Liver (tissue), 3 donors: ENCODE results near the gene MRPS11.

Source experiments
- CTCF ChIP-seq: fragments of 150-350 bp; IDR thresholded peaks from 2 replicates; pipeline ENCODE4 v1.5.1; 2017; ENCODE audit warnings: improper control_type of control experiment, low read depth, low read length; ENCODE audit not compliant: missing input control
- FOXA1 ChIP-seq: IDR thresholded peaks from 2 replicates; pipeline ENCODE4 v1.6.1; 2016; ENCODE audit warnings: antibody characterized with exemption
- GABPA ChIP-seq, 2 donors: IDR thresholded peaks in 1 of 2; conservative IDR thresholded peaks in 1 of 2; 2 replicates each; pipeline ENCODE4 v1.6.1; 2016; ENCODE audit warnings: antibody characterized with exemption in 2 of 2, mild to moderate bottlenecking in 1 of 2, moderate library complexity in 1 of 2
- HNF4G ChIP-seq: IDR thresholded peaks from 2 replicates; pipeline ENCODE4 v1.6.1; 2016; ENCODE audit warnings: antibody characterized with exemption
- RAD21 ChIP-seq, 2 donors: IDR thresholded peaks; 2 replicates each; pipeline ENCODE4 v1.6.1; 2016; ENCODE audit warnings: antibody characterized with exemption in 2 of 2, mild to moderate bottlenecking in 2 of 2
- RXRA ChIP-seq, 2 donors: IDR thresholded peaks; 2 replicates each; pipeline ENCODE4 v1.6.1; 2017 to 2018; ENCODE audit warnings: antibody characterized with exemption in 2 of 2, mild to moderate bottlenecking in 1 of 2
- SP1 ChIP-seq: IDR thresholded peaks from 2 replicates; pipeline ENCODE4 v1.6.1; 2018; ENCODE audit warnings: antibody characterized with exemption, mild to moderate bottlenecking
- TAF1 ChIP-seq: conservative IDR thresholded peaks from 2 replicates; pipeline ENCODE4 v1.6.1; 2016; ENCODE audit warnings: antibody characterized with exemption, mild to moderate bottlenecking
- TF ChIP-seq, protein P1 (sequence below): IDR thresholded peaks from 2 replicates; pipeline ENCODE4 v1.6.1; 2016; ENCODE audit warnings: antibody characterized with exemption
- TF ChIP-seq, protein P2 (sequence below): IDR thresholded peaks from 2 replicates; pipeline ENCODE4 v1.6.1; 2016; ENCODE audit warnings: antibody characterized with exemption, mild to moderate bottlenecking
- donor health status: healthy.
- donor health status: healthy.

DNA sequence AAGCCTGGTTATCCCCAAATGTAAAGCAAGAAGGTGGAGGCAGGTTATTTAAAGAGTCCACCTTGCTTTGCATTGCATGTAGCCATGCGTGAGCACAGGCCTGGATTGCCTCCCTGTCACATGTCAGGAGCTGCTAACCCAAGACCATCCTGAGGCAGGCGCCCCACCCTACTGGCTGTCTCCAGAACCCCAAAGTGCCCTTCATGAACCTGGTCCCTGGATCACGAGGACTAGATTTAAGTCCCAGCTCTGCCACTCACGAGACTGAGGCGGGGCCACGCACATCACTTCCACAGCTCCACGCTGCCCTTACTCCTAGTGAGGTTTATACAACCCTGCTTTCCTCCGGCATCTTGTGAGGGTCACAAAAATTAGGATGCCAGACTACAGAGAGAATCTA, 17.9 kb upstream of the MRPS11 start:
- no peak for TF ChIP-seq HNF4G
- TF ChIP-seq RAD21 (IDR thresholded peaks at IDR 0.05) = no peak
- no peak for TF ChIP-seq CTCF
- no peak for TF ChIP-seq SP1
- no peak for TF ChIP-seq TAF1
- no peak for TF ChIP-seq RXRA (IDR thresholded peaks at IDR 0.05)
- no peak for TF ChIP-seq GABPA (IDR thresholded peaks at IDR 0.05 in 1 of 2, conservative IDR thresholded peaks at IDR 0.05 in 1 of 2)
- no peak for TF ChIP-seq FOXA1
- TF ChIP-seq, protein P1, sequence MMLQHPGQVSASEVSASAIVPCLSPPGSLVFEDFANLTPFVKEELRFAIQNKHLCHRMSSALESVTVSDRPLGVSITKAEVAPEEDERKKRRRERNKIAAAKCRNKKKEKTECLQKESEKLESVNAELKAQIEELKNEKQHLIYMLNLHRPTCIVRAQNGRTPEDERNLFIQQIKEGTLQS = no peak
- TF ChIP-seq, protein P2, sequence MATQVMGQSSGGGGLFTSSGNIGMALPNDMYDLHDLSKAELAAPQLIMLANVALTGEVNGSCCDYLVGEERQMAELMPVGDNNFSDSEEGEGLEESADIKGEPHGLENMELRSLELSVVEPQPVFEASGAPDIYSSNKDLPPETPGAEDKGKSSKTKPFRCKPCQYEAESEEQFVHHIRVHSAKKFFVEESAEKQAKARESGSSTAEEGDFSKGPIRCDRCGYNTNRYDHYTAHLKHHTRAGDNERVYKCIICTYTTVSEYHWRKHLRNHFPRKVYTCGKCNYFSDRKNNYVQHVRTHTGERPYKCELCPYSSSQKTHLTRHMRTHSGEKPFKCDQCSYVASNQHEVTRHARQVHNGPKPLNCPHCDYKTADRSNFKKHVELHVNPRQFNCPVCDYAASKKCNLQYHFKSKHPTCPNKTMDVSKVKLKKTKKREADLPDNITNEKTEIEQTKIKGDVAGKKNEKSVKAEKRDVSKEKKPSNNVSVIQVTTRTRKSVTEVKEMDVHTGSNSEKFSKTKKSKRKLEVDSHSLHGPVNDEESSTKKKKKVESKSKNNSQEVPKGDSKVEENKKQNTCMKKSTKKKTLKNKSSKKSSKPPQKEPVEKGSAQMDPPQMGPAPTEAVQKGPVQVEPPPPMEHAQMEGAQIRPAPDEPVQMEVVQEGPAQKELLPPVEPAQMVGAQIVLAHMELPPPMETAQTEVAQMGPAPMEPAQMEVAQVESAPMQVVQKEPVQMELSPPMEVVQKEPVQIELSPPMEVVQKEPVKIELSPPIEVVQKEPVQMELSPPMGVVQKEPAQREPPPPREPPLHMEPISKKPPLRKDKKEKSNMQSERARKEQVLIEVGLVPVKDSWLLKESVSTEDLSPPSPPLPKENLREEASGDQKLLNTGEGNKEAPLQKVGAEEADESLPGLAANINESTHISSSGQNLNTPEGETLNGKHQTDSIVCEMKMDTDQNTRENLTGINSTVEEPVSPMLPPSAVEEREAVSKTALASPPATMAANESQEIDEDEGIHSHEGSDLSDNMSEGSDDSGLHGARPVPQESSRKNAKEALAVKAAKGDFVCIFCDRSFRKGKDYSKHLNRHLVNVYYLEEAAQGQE = no peak
